IMR-90 (cell line): Measurements from ENCODE around the gene TRAPPC2L. TPM values are rescaled to one million over a fixed set of nuclear protein-coding genes. Genes with fewer than 3 reads are reported as not detected.

Experiments
- ATAC-seq: fragments of 200-7000 bp; cut with Tn5 transposase; 2 replicates; pipeline ENCODE4 v1.9.1; 2020; ENCODE audit warnings: low read depth, mild to moderate bottlenecking, moderate library complexity
- BruUV-seq: library from RNA; stranded (reverse); fragments of 400-500 nt; replicated peaks from 2 replicates; lab custom pipeline; 2021; lab: Mats Ljungman, UMichigan
- CTCF ChIA-PET: fragments of 300-600 bp; formaldehyde crosslinking; extraction: SDS; loops from one replicate; lab custom pipeline; 2021; ENCODE audit warnings: antibody characterized with exemption; lab: Yijun Ruan, JAX
- POLR2A ChIA-PET: fragments of 300-600 bp; sonication (Branson Sonifier 250); formaldehyde crosslinking; loops from one replicate; lab custom pipeline; 2022; ENCODE audit warnings: antibody characterized with exemption; ENCODE audit not compliant: unreplicated experiment; lab: Charles Lee
- DNase-seq: peaks from one replicate; pipeline ENCODE4 v3.0.0; 2013
- H2AFZ ChIP-seq: replicated peaks from 2 replicates; pipeline ENCODE3; 2013; ENCODE audit warnings: low read length, mild to moderate bottlenecking; ENCODE audit not compliant: poor library complexity
- H2AK5ac ChIP-seq: 2 replicates; pipeline ENCODE4 v1.6.1; 2013; ENCODE audit warnings: low read depth, low read length, inconsistent platforms
- H2AK9ac ChIP-seq: replicated peaks from 2 replicates; pipeline ENCODE3; 2013; ENCODE audit warnings: mild to moderate bottlenecking, low read depth, low read length, moderate library complexity; ENCODE audit not compliant: poor library complexity
- H2BK120ac ChIP-seq: 2 replicates; pipeline ENCODE4 v1.6.1; 2013; ENCODE audit warnings: low read depth, low read length, inconsistent platforms
- H2BK15ac ChIP-seq: 3 replicates; pipeline ENCODE4 v1.6.1; 2013; ENCODE audit warnings: low read depth, low read length, inconsistent platforms
- H2BK20ac ChIP-seq: 2 replicates; pipeline ENCODE4 v1.6.1; 2013; ENCODE audit warnings: low read depth, mild to moderate bottlenecking, inconsistent platforms, low read length, moderate library complexity
- H2BK5ac ChIP-seq: 2 replicates; pipeline ENCODE4 v1.6.1; 2013; ENCODE audit warnings: mild to moderate bottlenecking, low read depth, low read length, inconsistent platforms; ENCODE audit not compliant: poor library complexity, severe bottlenecking
- H3K14ac ChIP-seq: replicated peaks from 2 replicates; pipeline ENCODE4 v1.6.1; 2013; ENCODE audit warnings: low read depth, low read length, inconsistent platforms
- H3K18ac ChIP-seq: 2 replicates; pipeline ENCODE4 v1.6.1; 2013; ENCODE audit warnings: low read depth, low read length, control low read depth
- H3K23ac ChIP-seq: 2 replicates; pipeline ENCODE4 v1.6.1; 2013; ENCODE audit warnings: low read depth, low read length, inconsistent platforms
- H3K27ac ChIP-seq: 2 replicates; pipeline ENCODE4 v1.5.1; 2013; ENCODE audit warnings: mild to moderate bottlenecking, control low read depth, low read length; ENCODE audit not compliant: insufficient read depth
- H3K27me3 ChIP-seq: 2 replicates; pipeline ENCODE4 v1.6.1; 2013; ENCODE audit warnings: low read length; ENCODE audit not compliant: control insufficient read depth, insufficient read depth
- H3K36me3 ChIP-seq: 2 replicates; pipeline ENCODE4 v1.6.1; 2013; ENCODE audit warnings: low read length, mixed read lengths; ENCODE audit not compliant: control insufficient read depth, insufficient read depth
- H3K4ac ChIP-seq: 2 replicates; pipeline ENCODE4 v1.6.1; 2013; ENCODE audit warnings: low read depth, low read length, inconsistent platforms
- H3K4me1 ChIP-seq: 2 replicates; pipeline ENCODE4 v1.6.1; 2013; ENCODE audit warnings: low read length, mixed read lengths; ENCODE audit not compliant: control insufficient read depth, insufficient read depth
- H3K4me2 ChIP-seq: 2 replicates; pipeline ENCODE4 v1.6.1; 2013; ENCODE audit warnings: low read depth, mild to moderate bottlenecking, control low read depth, low read length, moderate library complexity
- H3K4me3 ChIP-seq: 2 replicates; pipeline ENCODE4 v1.5.1; 2013; ENCODE audit warnings: low read depth, mild to moderate bottlenecking, control low read depth, low read length, moderate library complexity; ENCODE audit not compliant: insufficient read depth
- H3K56ac ChIP-seq: 2 replicates; pipeline ENCODE4 v1.6.1; 2013; ENCODE audit warnings: low read length, inconsistent platforms; ENCODE audit not compliant: insufficient read depth; ENCODE audit errors: extremely low read depth
- H3K79me1 ChIP-seq, 2 experiments: 2 replicates each; pipeline ENCODE4 v1.6.1; 2013; ENCODE audit warnings: low read length in 2 of 2, inconsistent platforms in 1 of 2, low read depth in 1 of 2
- H3K9ac ChIP-seq: 2 replicates; pipeline ENCODE4 v1.6.1; 2013; ENCODE audit warnings: low read depth, low read length, control low read depth
- H3K9me1 ChIP-seq: 2 replicates; pipeline ENCODE4 v1.6.1; 2013; ENCODE audit warnings: low read length, inconsistent platforms; ENCODE audit not compliant: insufficient read depth
- H3K9me3 ChIP-seq: 2 replicates; pipeline ENCODE4 v1.6.1; 2013; ENCODE audit warnings: low read length; ENCODE audit not compliant: control insufficient read depth, insufficient read depth
- H4K20me1 ChIP-seq: 2 replicates; pipeline ENCODE4 v1.6.1; 2013; ENCODE audit warnings: low read length, inconsistent platforms; ENCODE audit not compliant: insufficient read depth
- H4K5ac ChIP-seq: 2 replicates; pipeline ENCODE4 v1.6.1; 2013; ENCODE audit warnings: mild to moderate bottlenecking, low read depth, low read length, control low read depth
- H4K8ac ChIP-seq, 2 experiments: 2 replicates each; pipeline ENCODE4 v1.6.1; 2013; ENCODE audit warnings: low read depth in 2 of 2, low read length in 2 of 2, control low read depth in 1 of 2, inconsistent platforms in 1 of 2
- H4K91ac ChIP-seq: 2 replicates; pipeline ENCODE4 v1.6.1; 2013; ENCODE audit warnings: low read depth, low read length, inconsistent platforms; ENCODE audit not compliant: insufficient read depth
- BHLHE40 ChIP-seq: fragments of 150-350 bp; IDR thresholded peaks from 2 replicates; pipeline ENCODE4 v1.6.1; 2016; ENCODE audit warnings: mild to moderate bottlenecking, low read depth, low read length
- CEBPB ChIP-seq: IDR thresholded peaks from 2 replicates; pipeline ENCODE4 v1.6.1; 2012; ENCODE audit warnings: low read depth, low read length, improper control_type of control experiment
- NFE2L2 ChIP-seq: fragments of 150-350 bp; IDR thresholded peaks from 2 replicates; pipeline ENCODE4 v1.6.1; 2016; ENCODE audit warnings: low read depth, mild to moderate bottlenecking, low read length
- WGBS, 2 experiments: methylation state at CpG; one replicate each; pipeline versions ENCODE4 v1.1.5 to v1.1.7; 2013; ENCODE audit warnings: missing lambda C conversion rate in 2 of 2; ENCODE audit not compliant: insufficient read length in 1 of 2; ENCODE audit errors: extremely low coverage in 2 of 2; 5-methylcytosine and 5-hydroxymethylcytosine counted together
- dilution Hi-C: fragments of 300-500 bp; cut with HindIII; formaldehyde crosslinking; loops from one replicate; pipeline ENCODE4 v1.14.3; 2018; ENCODE audit warnings: low sequenced_read_pairs; ENCODE audit not compliant: unreplicated experiment
- in situ Hi-C: fragments of 300-500 bp; cut with MboI; formaldehyde crosslinking; loops from 3 replicates; pipeline ENCODE4 v1.14.3; 2019; ENCODE audit warnings: low sequenced_read_pairs, inconsistent platforms, mixed read lengths
- intact Hi-C: fragments of 100-400 bp; cut with micrococcal nuclease; formaldehyde crosslinking; loops from 2 replicates; pipeline ENCODE4 v1.10.0; 2022
- polyA plus RNA-seq, 3 experiments: library from polyadenylated mRNA; depleted of rRNA; stranded (reverse); fragments of >200 nt; gene quantifications; 2 replicates each; pipeline ENCODE4 v1.2.3, GENCODE V29; 2012; ENCODE audit warnings: low replicate concordance in 1 of 3
- total RNA-seq: library from RNA; depleted of rRNA; stranded (reverse); fragments of >200 nt; gene quantifications from 2 replicates; pipeline ENCODE4 v1.2.3, GENCODE V29; 2012

TRAPPC2L gene
- total and polyA plus RNA-seq, 2 of the 4 experiments (the other 2 are of a cell fraction): 102 to 109 TPM

DNA sequence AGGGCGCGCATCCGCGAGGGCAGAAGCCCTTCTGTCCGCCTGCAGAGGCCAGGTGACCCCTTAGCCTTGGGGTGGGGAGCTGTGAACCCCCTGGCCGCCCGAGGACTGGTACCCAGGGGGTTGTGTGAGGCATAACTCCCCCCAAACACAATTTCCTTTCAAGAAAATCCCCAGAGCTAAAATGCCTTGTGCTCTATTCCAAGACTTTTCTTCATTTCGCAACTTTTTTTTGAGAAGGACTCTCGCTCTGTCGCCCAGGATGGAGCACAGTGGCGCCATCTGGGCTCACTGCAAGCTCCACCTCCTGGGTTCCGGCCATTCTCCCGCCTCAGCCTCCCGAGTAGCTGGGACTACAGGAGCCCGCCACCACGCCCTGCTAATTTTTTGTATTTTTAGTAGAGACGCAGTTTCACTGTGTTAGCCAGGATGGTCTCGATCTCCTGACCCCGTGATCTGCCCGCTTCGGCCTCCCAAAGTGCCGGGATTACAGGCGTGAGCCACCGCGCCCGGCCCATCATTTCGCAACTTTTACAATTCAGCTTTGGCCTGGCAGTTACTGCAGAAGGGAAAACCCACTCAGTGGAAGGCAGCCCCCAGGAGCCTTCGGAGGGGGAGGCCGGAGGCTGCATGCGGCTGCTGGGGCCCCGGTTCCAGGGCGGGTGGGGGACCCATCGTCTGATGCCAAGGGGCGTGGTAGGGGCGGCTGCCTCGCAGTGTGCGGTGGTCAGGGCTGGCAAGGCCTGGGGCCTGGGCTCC lies 44.2 kb upstream of the TRAPPC2L start:
- Histone ChIP-seq H4K20me1 (peaks cover 23% of the 10 kb centered on the region), H3K27ac (peak overlapping the region; percentile 71), H3K4ac (peak overlapping the region; percentile 79), H3K14ac (no peak overlapping the region; the same call in none of the 2 replicates), H2AK5ac (peak overlapping the region; percentile 85), H3K9me3 (no peaks in the 10 kb centered on the region), H2BK5ac (peak overlapping the region; percentile 82), H3K23ac (peak overlapping the region; percentile 2; the same call in 1 of the 2 replicates), H3K56ac (no peak overlapping the region), H2AFZ (peak overlapping the region; percentile 97), H3K36me3 (peaks cover 14% of the 10 kb centered on the region), H2BK120ac (no peak overlapping the region), H2BK20ac (no peak overlapping the region), H3K4me1 (peaks cover 13% of the 10 kb centered on the region), H2BK15ac (no peak overlapping the region), H2AK9ac (peak overlapping the region; percentile 95), H3K4me2 (peak overlapping the region; percentile 63), H3K9ac (peak overlapping the region; percentile 20), H3K9me1 (no peaks in the 10 kb centered on the region), H3K79me1 (peaks cover 4 to 26% of the 10 kb centered on the region in 2 experiments; a peak in 2 of 4 replicates), H3K4me3 (peak overlapping the region; percentile 60), H4K5ac (peak overlapping the region; percentile 38; the same call in 1 of the 2 replicates), H3K27me3 (no peaks in the 10 kb centered on the region), H4K8ac (peak overlapping the region; percentile 43 to 85), H4K91ac (peak overlapping the region; percentile 57; the same call in 1 of the 2 replicates), H3K18ac (peak overlapping the region; percentile 1; the same call in 1 of the 2 replicates)
- TF ChIP-seq NFE2L2 (no peak), BHLHE40 (no peak), CEBPB (peak; percentile 83)
- dilution Hi-C loops: no loop called here
- no TSS peak for BruUV-seq
- in situ Hi-C loops: no loop called here
- ChIA-PET POLR2A (no interaction called here), CTCF (interaction anchor here (1.6 kb wide), 1 partner anchor 45 kb away, joined by 7 read pairs; the partner anchor contains the start of genes GALNS and TRAPPC2L)
- intact Hi-C loops: loop anchor here (1.0 to 5.0 kb wide), 3 partner anchors 45 to 405 kb away; partner anchors contain the start of genes TRAPPC2L and ZNF778
- ATAC-seq (no peak; the same call in 1 of the 2 replicates), DNase-seq (peak; percentile 37)
- WGBS, 2 experiments: 68% methylated on average over 17 of the region's 37 CpGs; no CpG with 5 or more reads in 1 of the 2 experiments
